ENCODE results near the gene CTSO.

CTSO gene, protein sequence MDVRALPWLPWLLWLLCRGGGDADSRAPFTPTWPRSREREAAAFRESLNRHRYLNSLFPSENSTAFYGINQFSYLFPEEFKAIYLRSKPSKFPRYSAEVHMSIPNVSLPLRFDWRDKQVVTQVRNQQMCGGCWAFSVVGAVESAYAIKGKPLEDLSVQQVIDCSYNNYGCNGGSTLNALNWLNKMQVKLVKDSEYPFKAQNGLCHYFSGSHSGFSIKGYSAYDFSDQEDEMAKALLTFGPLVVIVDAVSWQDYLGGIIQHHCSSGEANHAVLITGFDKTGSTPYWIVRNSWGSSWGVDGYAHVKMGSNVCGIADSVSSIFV

DNA sequence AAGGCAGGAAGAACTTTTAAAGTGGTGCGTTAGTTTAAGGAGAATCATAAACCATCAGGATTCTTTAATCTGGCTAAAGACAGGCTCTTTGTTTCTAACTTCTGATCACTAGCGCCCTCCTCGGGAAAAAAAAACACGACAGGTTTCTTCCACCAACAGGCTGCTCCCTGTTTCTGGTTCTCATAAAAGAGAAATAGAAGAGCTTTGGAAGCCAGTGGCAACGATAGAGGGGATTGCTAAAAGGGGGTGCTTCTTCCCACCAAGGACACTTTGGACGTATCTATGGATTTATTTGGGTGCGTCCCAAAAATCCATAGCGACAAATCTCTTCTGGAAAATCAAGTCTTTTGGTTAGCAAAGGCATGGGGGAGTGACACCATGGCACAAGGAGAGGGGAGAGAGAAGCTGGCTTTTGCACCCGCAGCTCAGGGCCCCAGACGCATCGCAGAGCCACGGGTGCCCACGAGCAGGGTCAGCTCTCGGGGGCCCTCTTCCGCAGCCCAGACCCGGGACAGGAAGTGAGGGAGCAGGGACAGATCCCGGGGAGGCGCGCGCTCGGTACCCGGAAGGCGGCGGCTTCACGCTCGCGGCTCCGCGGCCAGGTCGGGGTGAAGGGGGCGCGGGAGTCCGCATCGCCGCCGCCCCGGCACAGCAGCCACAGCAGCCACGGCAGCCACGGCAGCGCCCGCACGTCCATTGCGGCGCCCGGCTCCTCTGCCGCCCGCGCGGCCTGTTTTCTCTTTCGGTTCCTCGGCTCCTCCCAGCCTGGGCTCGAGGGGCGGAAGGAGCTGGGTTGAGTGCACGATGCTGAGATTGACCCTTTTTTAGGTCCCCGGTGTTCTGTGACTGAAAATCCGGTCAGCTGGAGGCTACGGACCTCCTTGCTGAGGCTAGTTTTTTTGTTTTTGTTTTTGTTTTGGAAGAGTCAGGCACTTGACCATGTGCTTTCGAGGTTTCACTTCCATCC lies at the start of gene CTSO:
Gene CTSO (minus strand): TSS at position 716 of the 967 bp plus-strand sequence. CDS start 19 bp downstream, at position 697.
- ATAC-seq: peak; percentile 98
- TF ChIP-seq, protein P1, sequence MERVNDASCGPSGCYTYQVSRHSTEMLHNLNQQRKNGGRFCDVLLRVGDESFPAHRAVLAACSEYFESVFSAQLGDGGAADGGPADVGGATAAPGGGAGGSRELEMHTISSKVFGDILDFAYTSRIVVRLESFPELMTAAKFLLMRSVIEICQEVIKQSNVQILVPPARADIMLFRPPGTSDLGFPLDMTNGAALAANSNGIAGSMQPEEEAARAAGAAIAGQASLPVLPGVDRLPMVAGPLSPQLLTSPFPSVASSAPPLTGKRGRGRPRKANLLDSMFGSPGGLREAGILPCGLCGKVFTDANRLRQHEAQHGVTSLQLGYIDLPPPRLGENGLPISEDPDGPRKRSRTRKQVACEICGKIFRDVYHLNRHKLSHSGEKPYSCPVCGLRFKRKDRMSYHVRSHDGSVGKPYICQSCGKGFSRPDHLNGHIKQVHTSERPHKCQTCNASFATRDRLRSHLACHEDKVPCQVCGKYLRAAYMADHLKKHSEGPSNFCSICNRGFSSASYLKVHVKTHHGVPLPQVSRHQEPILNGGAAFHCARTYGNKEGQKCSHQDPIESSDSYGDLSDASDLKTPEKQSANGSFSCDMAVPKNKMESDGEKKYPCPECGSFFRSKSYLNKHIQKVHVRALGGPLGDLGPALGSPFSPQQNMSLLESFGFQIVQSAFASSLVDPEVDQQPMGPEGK (CRISPR knock-in tag; IDR thresholded peaks at IDR 0.05; ENCODE audit: borderline replicate concordance): no peak
- TF ChIP-seq ZNF565 (CRISPR knock-in tag; conservative IDR thresholded peaks at IDR 0.05; ENCODE audit: low read depth) (0 out of 2 replicates have a peak, but pooled peaks have one; percentile 47), TOX (CRISPR knock-in tag; IDR thresholded peaks at IDR 0.05; ENCODE audit: borderline replicate concordance) (no peak), ZNF70 (CRISPR knock-in tag; IDR thresholded peaks at IDR 0.05) (no peak), ZFP3 (CRISPR knock-in tag; IDR thresholded peaks at IDR 0.05) (peak; percentile 48; the same call in 1 of the 2 replicates), OSR1 (CRISPR knock-in tag; IDR thresholded peaks at IDR 0.05) (no peak), SNAI2 (CRISPR knock-in tag; IDR thresholded peaks at IDR 0.05) (0 out of 2 replicates have a peak, but pooled peaks have one; percentile 61), ISL1 (CRISPR knock-in tag; IDR thresholded peaks at IDR 0.05) (no peak), ESRRG (CRISPR knock-in tag; IDR thresholded peaks at IDR 0.05) (no peak), ZNF8 (CRISPR knock-in tag; IDR thresholded peaks at IDR 0.05) (no peak), PPARA (CRISPR knock-in tag; IDR thresholded peaks at IDR 0.05; ENCODE audit: borderline replicate concordance) (no peak), ARNTL (CRISPR knock-in tag; IDR thresholded peaks at IDR 0.05; ENCODE audit: borderline replicate concordance, low read depth) (no peak), RARB (CRISPR knock-in tag; IDR thresholded peaks at IDR 0.05) (no peak), CSDC2 (CRISPR knock-in tag; IDR thresholded peaks at IDR 0.05) (no peak), BACH2 (CRISPR knock-in tag; IDR thresholded peaks at IDR 0.05; ENCODE audit: borderline replicate concordance) (no peak), ZC3H10 (CRISPR knock-in tag; IDR thresholded peaks at IDR 0.05) (no peak), ZFP30 (CRISPR knock-in tag; IDR thresholded peaks at IDR 0.05) (no peak), TCF4 (CRISPR knock-in tag; IDR thresholded peaks at IDR 0.05; ENCODE audit: borderline replicate concordance) (no peak), GLIS3 (CRISPR knock-in tag; IDR thresholded peaks at IDR 0.05) (no peak)
- TF ChIP-seq, protein P2, sequence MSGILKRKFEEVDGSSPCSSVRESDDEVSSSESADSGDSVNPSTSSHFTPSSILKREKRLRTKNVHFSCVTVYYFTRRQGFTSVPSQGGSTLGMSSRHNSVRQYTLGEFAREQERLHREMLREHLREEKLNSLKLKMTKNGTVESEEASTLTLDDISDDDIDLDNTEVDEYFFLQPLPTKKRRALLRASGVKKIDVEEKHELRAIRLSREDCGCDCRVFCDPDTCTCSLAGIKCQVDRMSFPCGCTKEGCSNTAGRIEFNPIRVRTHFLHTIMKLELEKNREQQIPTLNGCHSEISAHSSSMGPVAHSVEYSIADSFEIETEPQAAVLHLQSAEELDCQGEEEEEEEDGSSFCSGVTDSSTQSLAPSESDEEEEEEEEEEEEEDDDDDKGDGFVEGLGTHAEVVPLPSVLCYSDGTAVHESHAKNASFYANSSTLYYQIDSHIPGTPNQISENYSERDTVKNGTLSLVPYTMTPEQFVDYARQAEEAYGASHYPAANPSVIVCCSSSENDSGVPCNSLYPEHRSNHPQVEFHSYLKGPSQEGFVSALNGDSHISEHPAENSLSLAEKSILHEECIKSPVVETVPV (CRISPR knock-in tag; IDR thresholded peaks at IDR 0.05): no peak
- TF ChIP-seq, protein P3, sequence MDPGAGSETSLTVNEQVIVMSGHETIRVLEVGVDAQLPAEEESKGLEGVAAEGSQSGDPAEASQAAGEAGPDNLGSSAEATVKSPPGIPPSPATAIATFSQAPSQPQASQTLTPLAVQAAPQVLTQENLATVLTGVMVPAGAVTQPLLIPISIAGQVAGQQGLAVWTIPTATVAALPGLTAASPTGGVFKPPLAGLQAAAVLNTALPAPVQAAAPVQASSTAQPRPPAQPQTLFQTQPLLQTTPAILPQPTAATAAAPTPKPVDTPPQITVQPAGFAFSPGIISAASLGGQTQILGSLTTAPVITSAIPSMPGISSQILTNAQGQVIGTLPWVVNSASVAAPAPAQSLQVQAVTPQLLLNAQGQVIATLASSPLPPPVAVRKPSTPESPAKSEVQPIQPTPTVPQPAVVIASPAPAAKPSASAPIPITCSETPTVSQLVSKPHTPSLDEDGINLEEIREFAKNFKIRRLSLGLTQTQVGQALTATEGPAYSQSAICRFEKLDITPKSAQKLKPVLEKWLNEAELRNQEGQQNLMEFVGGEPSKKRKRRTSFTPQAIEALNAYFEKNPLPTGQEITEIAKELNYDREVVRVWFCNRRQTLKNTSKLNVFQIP (CRISPR knock-in tag; IDR thresholded peaks at IDR 0.05; ENCODE audit: borderline replicate concordance, low read depth): no peak
- TF ChIP-seq, protein P4, sequence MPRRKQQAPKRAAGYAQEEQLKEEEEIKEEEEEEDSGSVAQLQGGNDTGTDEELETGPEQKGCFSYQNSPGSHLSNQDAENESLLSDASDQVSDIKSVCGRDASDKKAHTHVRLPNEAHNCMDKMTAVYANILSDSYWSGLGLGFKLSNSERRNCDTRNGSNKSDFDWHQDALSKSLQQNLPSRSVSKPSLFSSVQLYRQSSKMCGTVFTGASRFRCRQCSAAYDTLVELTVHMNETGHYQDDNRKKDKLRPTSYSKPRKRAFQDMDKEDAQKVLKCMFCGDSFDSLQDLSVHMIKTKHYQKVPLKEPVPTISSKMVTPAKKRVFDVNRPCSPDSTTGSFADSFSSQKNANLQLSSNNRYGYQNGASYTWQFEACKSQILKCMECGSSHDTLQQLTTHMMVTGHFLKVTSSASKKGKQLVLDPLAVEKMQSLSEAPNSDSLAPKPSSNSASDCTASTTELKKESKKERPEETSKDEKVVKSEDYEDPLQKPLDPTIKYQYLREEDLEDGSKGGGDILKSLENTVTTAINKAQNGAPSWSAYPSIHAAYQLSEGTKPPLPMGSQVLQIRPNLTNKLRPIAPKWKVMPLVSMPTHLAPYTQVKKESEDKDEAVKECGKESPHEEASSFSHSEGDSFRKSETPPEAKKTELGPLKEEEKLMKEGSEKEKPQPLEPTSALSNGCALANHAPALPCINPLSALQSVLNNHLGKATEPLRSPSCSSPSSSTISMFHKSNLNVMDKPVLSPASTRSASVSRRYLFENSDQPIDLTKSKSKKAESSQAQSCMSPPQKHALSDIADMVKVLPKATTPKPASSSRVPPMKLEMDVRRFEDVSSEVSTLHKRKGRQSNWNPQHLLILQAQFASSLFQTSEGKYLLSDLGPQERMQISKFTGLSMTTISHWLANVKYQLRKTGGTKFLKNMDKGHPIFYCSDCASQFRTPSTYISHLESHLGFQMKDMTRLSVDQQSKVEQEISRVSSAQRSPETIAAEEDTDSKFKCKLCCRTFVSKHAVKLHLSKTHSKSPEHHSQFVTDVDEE (CRISPR knock-in tag; IDR thresholded peaks at IDR 0.05): 0 out of 2 replicates have a peak, but pooled peaks have one; percentile 17
- TF ChIP-seq, protein P5, sequence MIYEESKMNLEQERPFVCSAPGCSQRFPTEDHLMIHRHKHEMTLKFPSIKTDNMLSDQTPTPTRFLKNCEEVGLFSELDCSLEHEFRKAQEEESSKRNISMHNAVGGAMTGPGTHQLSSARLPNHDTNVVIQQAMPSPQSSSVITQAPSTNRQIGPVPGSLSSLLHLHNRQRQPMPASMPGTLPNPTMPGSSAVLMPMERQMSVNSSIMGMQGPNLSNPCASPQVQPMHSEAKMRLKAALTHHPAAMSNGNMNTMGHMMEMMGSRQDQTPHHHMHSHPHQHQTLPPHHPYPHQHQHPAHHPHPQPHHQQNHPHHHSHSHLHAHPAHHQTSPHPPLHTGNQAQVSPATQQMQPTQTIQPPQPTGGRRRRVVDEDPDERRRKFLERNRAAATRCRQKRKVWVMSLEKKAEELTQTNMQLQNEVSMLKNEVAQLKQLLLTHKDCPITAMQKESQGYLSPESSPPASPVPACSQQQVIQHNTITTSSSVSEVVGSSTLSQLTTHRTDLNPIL (CRISPR knock-in tag; IDR thresholded peaks at IDR 0.05; ENCODE audit: low read depth): no peak

Measured in SK-N-SH treated with all-trans-retinoic acid at 6 μM for 48 hours (cell line).